Endothelial cell of umbilical vein (primary cell): ENCODE results near the gene DHRS9. TPM values are rescaled to one million over a fixed set of nuclear protein-coding genes. Genes with fewer than 3 reads are reported as not detected.

Experiments used
- BruUV-seq: library from RNA; stranded (reverse); fragments of 400-500 nt; replicated peaks from 2 replicates; lab custom pipeline; 2021; lab: Mats Ljungman, UMichigan
- CTCF ChIA-PET: fragments of 300-600, 350-600 bp; sonication (Branson Sonifier 250); formaldehyde crosslinking; loops from one replicate; lab custom pipeline; 2021; ENCODE audit warnings: antibody characterized with exemption, inconsistent platforms; lab: Charles Lee
- POLR2A ChIA-PET: fragments of 300-600, 350-600 bp; sonication (Branson Sonifier 250); formaldehyde crosslinking; loops from one replicate; lab custom pipeline; 2021; ENCODE audit warnings: antibody characterized with exemption, inconsistent platforms; lab: Charles Lee
- DNase-seq: peaks from one replicate; pipeline ENCODE4 v3.0.0-alpha.2; 2011; ENCODE audit warnings: low read depth, low spot score
- FAIRE-seq: peaks from 2 replicates; lab custom pipeline; 2011; peaks lifted over from hg19 to GRCh38; lab: Jason Lieb, UNC
- H2AFZ ChIP-seq: 2 replicates; pipeline ENCODE4 v1.6.0; 2012; ENCODE audit warnings: low read depth, low read length, control low read depth, inconsistent platforms
- H3K27ac ChIP-seq: 2 replicates; pipeline ENCODE4 v1.5.1; 2011; ENCODE audit warnings: low read depth, mild to moderate bottlenecking, control low read depth, low read length, moderate library complexity; ENCODE audit not compliant: insufficient read depth
- H3K27me3 ChIP-seq, 2 experiments: 2 replicates each; pipeline versions ENCODE4 v1.6.0 to v1.6.1; 2011; ENCODE audit warnings: low read length in 2 of 2, mixed read lengths in 1 of 2; ENCODE audit not compliant: control insufficient read depth in 2 of 2, insufficient read depth in 2 of 2
- H3K36me3 ChIP-seq, 2 experiments: 2 replicates in 1 of 2; 3 replicates in 1 of 2; pipeline ENCODE4 v1.5.1; 2011; ENCODE audit warnings: low read length in 2 of 2, mild to moderate bottlenecking in 1 of 2, moderate library complexity in 1 of 2; ENCODE audit not compliant: control insufficient read depth in 2 of 2, insufficient read depth in 2 of 2; ENCODE audit errors: extremely low read depth in 1 of 2
- H3K4me1 ChIP-seq: 3 replicates; pipeline ENCODE4 v1.5.1; 2011; ENCODE audit warnings: mild to moderate bottlenecking, low read length; ENCODE audit not compliant: control insufficient read depth, insufficient read depth; ENCODE audit errors: extremely low read depth
- H3K4me2 ChIP-seq: 2 replicates; pipeline ENCODE4 v1.6.1; 2011; ENCODE audit warnings: low read length, control low read depth, mixed read lengths; ENCODE audit not compliant: insufficient read depth
- H3K4me3 ChIP-seq, 3 experiments: fragments of 200-600 bp in 1 of 3; sonication (generic), shearing (Covaris generic) in 1 of 3; replicated peaks in 1 of 3; 2 replicates each; pipeline ENCODE4 v1.5.1; 2011 to 2016; ENCODE audit warnings: control low read depth in 3 of 3, low read length in 3 of 3, mild to moderate bottlenecking in 2 of 3, inconsistent platforms in 1 of 3, low read depth in 1 of 3, moderate library complexity in 1 of 3; ENCODE audit not compliant: insufficient read depth in 1 of 3
- H3K79me2 ChIP-seq: 2 replicates; pipeline ENCODE4 v1.6.0; 2012; ENCODE audit warnings: low read length, inconsistent platforms; ENCODE audit not compliant: control insufficient read depth, insufficient read depth
- H3K9ac ChIP-seq: replicated peaks from 2 replicates; pipeline ENCODE3; 2011; ENCODE audit warnings: low read length, control low read depth; ENCODE audit not compliant: insufficient read depth; ENCODE audit errors: extremely low read depth
- H3K9me1 ChIP-seq: replicated peaks from 3 replicates; pipeline ENCODE4 v1.6.0; 2011; ENCODE audit warnings: mild to moderate bottlenecking, low read length; ENCODE audit not compliant: control insufficient read depth, insufficient read depth; ENCODE audit errors: extremely low read depth
- H3K9me3 ChIP-seq: replicated peaks from 2 replicates; pipeline ENCODE4 v1.5.1; 2012; ENCODE audit warnings: low read length, inconsistent platforms; ENCODE audit not compliant: control insufficient read depth, insufficient read depth
- H4K20me1 ChIP-seq: replicated peaks from 2 replicates; pipeline ENCODE3; 2011; ENCODE audit warnings: mild to moderate bottlenecking, low read length; ENCODE audit not compliant: control insufficient read depth, insufficient read depth; ENCODE audit errors: extremely low read depth
- CTCF ChIP-seq, 2 donors: IDR thresholded peaks; 1 replicate in 1 of 2; 2 replicates in 1 of 2; pipeline ENCODE4 v1.5.1; 2011; ENCODE audit warnings: low read length in 2 of 2, mild to moderate bottlenecking in 2 of 2, moderate library complexity in 2 of 2, control low read depth in 1 of 2, inconsistent platforms in 1 of 2, low read depth in 1 of 2; ENCODE audit not compliant: insufficient read depth in 1 of 2; ENCODE audit errors: extremely low read depth in 1 of 2
- EZH2 ChIP-seq: IDR thresholded peaks from 2 replicates; pipeline ENCODE4 v1.6.1; 2012; ENCODE audit warnings: borderline replicate concordance, low read depth, mild to moderate bottlenecking, moderate library complexity, low read length, inconsistent platforms; ENCODE audit not compliant: severe bottlenecking
- FOS ChIP-seq: IDR thresholded peaks from 2 replicates; pipeline ENCODE4 v1.6.1; 2011; ENCODE audit warnings: mild to moderate bottlenecking, low read length, moderate library complexity, borderline replicate concordance; ENCODE audit not compliant: insufficient read depth
- GATA2 ChIP-seq: IDR thresholded peaks from 2 replicates; pipeline ENCODE4 v1.7.0; 2011; ENCODE audit warnings: low read depth, mild to moderate bottlenecking, moderate library complexity, mixed read lengths, low read length; ENCODE audit not compliant: insufficient read length, insufficient read depth
- JUN ChIP-seq: IDR thresholded peaks from 2 replicates; pipeline ENCODE4 v1.6.1; 2011; ENCODE audit warnings: borderline replicate concordance, low read depth; ENCODE audit not compliant: insufficient read length, insufficient read depth
- MAX ChIP-seq: IDR thresholded peaks from 2 replicates; pipeline ENCODE4 v1.6.1; 2011; ENCODE audit not compliant: insufficient read depth, insufficient read length
- MYC ChIP-seq: IDR thresholded peaks from one replicate; pipeline ENCODE4 v1.6.1; 2011; ENCODE audit warnings: mild to moderate bottlenecking, low read depth, low read length
- POLR2A ChIP-seq: IDR thresholded peaks from 2 replicates; pipeline ENCODE4 v1.6.1; 2012; ENCODE audit warnings: low read depth, mild to moderate bottlenecking, control low read depth, low read length
- POLR2AphosphoS5 ChIP-seq: IDR thresholded peaks from 2 replicates; pipeline ENCODE4 v1.6.1; 2012; ENCODE audit warnings: low read depth, mild to moderate bottlenecking, control low read depth, low read length, moderate library complexity; ENCODE audit not compliant: insufficient read depth
- dilution Hi-C: fragments of 300-500 bp; cut with MboI; formaldehyde crosslinking; loops from one replicate; pipeline ENCODE4 v1.15.0; 2019; ENCODE audit warnings: low sequenced_read_pairs; ENCODE audit not compliant: extremely low pct_ligation_motif_present
- intact Hi-C: fragments of 100-400 bp; cut with micrococcal nuclease; formaldehyde crosslinking; loops from one replicate; pipeline ENCODE4 v1.10.0; 2022
- polyA plus RNA-seq, 4 experiments: library from polyadenylated mRNA; depleted of rRNA in 3 of 4; stranded (reverse) in 3 of 4; unstranded in 1 of 4; fragments of >200 nt; gene quantifications; 2 replicates each; pipeline versions ENCODE4 v1.2.1 to v1.2.3, GENCODE V29; 2011 to 2012; ENCODE audit warnings: missing spikeins in 1 of 4
- total RNA-seq: library from RNA; stranded (reverse); gene quantifications from 2 replicates; pipeline ENCODE4 v1.2.3, GENCODE V29; 2021

Gene DHRS9
- total and polyA plus RNA-seq, 2 donors (not counting 3 experiments of a cell fraction or from before 2014, with no cell fraction given): 0.40 TPM; not detected in 1

GRCh38 chr2:169023161-169023560, 46.2 kb upstream of the DHRS9 start:
- no peak overlapping the region for H3K4me3 ChIP-seq
- intact Hi-C loops: no loop called here
- H3K9me1 ChIP-seq: no peaks in the 10 kb centered on the region
- no peak overlapping the region for H3K27ac ChIP-seq
- peak overlapping the region; percentile 38 for H2AFZ ChIP-seq
- FAIRE-seq (no peak), DNase-seq (no peak)
- H3K4me2 ChIP-seq: no peak overlapping the region
- H3K27me3 ChIP-seq: no peaks in the 10 kb centered on the region
- no TSS peak for BruUV-seq
- no peak for TF ChIP-seq MYC
- no peak for TF ChIP-seq POLR2A
- TF ChIP-seq GATA2: no peak
- TF ChIP-seq FOS: no peak
- TF ChIP-seq EZH2: no peak
- no peak for TF ChIP-seq CTCF (IDR thresholded peaks at IDR 0.05; ENCODE audit: extremely low read depth in 1 of 2, insufficient read depth in 1 of 2, low read depth in 1 of 2, low read length in 2 of 2)
- no peak for TF ChIP-seq MAX
- TF ChIP-seq JUN: no peak
- TF ChIP-seq POLR2AphosphoS5: no peak
- no peaks in the 10 kb centered on the region for H3K9me3 ChIP-seq
- dilution Hi-C loops: no loop called here
- no peak overlapping the region for H3K9ac ChIP-seq
- CTCF ChIA-PET: interaction anchor here (1.0 kb wide), 1 partner anchor 10 kb away, joined by 4 read pairs; no protein-coding TSS in a partner anchor
- no peaks in the 10 kb centered on the region for H3K36me3 ChIP-seq
- H3K4me1 ChIP-seq: no peaks in the 10 kb centered on the region
- no peaks in the 10 kb centered on the region for H3K79me2 ChIP-seq
- H4K20me1 ChIP-seq: no peaks in the 10 kb centered on the region
- POLR2A ChIA-PET: no interaction called here
